Right lobe of liver (tissue), 6 donors: ENCODE measurements around the gene CRB3. TPM values are rescaled to one million over a fixed set of nuclear protein-coding genes. Genes with fewer than 3 reads are reported as not detected.

ENCODE experiments used
- ATAC-seq, 4 donors: fragments of 200-7000 bp; cut with Tn5 transposase; one replicate each; pipeline ENCODE4 v1.9.1; 2020; ENCODE audit warnings: mild to moderate bottlenecking in 4 of 4, moderate library complexity in 4 of 4
- DNase-seq, 3 donors: peaks; one replicate each; pipeline ENCODE4 v3.0.0-alpha.2; 2020
- H3K27ac ChIP-seq, 3 donors: fragments of 200-600 bp; one replicate each; pipeline ENCODE4 v1.8.0; 2022
- H3K27me3 ChIP-seq, 2 donors: fragments of 200-600 bp; one replicate each; pipeline ENCODE4 v1.8.0; 2022
- H3K36me3 ChIP-seq, 4 donors: fragments of 200-600 bp; sonication (generic) in 1 of 4; one replicate each; pipeline versions ENCODE4 v1.5.1 to v1.8.0; 2017 to 2022; ENCODE audit warnings: control low read depth in 1 of 4
- H3K4me1 ChIP-seq, 4 donors: fragments of 200-600 bp; sonication (generic) in 1 of 4; one replicate each; pipeline versions ENCODE4 v1.5.1 to v1.8.0; 2017 to 2022; ENCODE audit warnings: control low read depth in 1 of 4
- H3K4me3 ChIP-seq, 3 donors: fragments of 200-600 bp; one replicate each; pipeline ENCODE4 v1.8.0; 2022
- H3K9me3 ChIP-seq, 4 donors: fragments of 200-600 bp; sonication (generic) in 1 of 4; one replicate each; pipeline versions ENCODE4 v1.5.1 to v1.8.0; 2017 to 2022; ENCODE audit warnings: control low read depth in 1 of 4
- POLR2A ChIP-seq: fragments of 450-650 bp; IDR thresholded peaks from one replicate; pipeline ENCODE4 v1.6.1; 2017; ENCODE audit warnings: antibody characterized with exemption, mild to moderate bottlenecking
- WGBS: methylation state at CpG from one replicate; pipeline ENCODE4 v1.1.6; 2018; ENCODE audit warnings: low coverage, low lambda C conversion rate; ENCODE audit not compliant: insufficient coverage; ENCODE audit errors: missing lambda C conversion rate; 5-methylcytosine and 5-hydroxymethylcytosine counted together
- intact Hi-C, 2 donors: fragments of 100-400 bp; cut with DNase I; formaldehyde crosslinking; loops; one replicate each; pipeline versions ENCODE4 v1.11.2 to v1.14.1; 2022
- total RNA-seq, 6 experiments: library from RNA; depleted of rRNA in 2 of 6; stranded (reverse); fragments of >200 nt in 2 of 6; fragmentation: NEBNext Ultra II Directional in 3 of 6; extraction: Animal tissue kit (Norgen Biotek cat#: 25700) in 3 of 6; gene quantifications; one replicate each; pipeline versions ENCODE4 v1.1.0 to v1.2.4, GENCODE V29; 2016 to 2023
- TF ChIP-seq, protein P1 (sequence below), 4 donors: fragments of 200-600 bp in 3 of 4; fragments of 450-650 bp in 1 of 4; IDR thresholded peaks; one replicate each; pipeline versions ENCODE4 v1.5.1 to v1.8.0; 2016 to 2022; ENCODE audit warnings: antibody characterized with exemption in 4 of 4, mild to moderate bottlenecking in 2 of 4
- donor health status: DM: no; HTN: yes; CAD: no.
- donor health status: DM: no; HTN: no; CAD: no.
- donor health status: DM: no; HTN: no; CAD: no.
- donor health status: DM: no; HTN: yes; CAD: no.
- donor health status: DM: no; HTN: yes; CAD: no.

CRB3 gene
- total RNA-seq, 6 experiments from 2014 or later, result 20.6 to 56.1 (median 23.0) TPM

DNA sequence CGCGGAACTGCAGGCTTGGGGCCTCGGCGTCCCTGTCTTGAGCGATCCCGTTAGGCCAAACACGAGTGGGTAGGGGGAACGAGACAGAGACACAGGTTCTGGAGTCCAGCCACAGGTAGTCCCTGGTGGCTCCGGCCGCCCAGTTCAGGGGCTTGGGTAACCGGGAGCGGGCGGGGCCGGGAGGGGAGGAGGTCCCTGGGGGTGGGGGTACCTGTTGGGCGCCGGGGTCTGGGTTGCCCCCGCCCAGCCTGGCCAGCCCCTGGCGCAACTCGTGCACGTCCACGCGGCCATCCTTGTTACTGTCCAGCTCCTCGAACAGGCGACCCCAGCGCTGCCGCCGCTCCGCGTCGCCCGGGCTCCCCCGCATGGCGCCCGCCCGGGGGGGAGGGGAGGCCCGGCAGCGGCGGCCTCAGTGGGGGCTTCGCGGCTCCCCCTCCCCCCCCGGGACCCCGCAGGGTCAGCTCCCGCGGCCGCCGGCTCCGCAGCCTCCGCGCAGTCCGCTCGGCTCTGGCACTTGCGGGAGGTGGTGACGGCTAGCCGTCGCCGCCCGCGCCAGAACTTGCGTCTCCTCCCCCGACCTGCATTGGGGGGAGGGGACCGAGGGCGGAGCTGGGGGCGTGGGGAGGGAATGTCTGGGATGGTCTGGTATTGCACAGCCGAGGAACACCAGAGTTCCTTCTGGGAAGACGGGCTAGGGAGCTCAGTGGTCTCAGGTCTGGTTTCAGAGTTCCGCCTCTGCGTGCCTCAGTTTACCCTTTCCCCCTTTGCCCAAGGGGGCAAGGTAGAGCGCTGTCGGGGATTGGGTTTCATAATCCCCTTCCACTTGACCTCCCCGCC is 4.6 kb upstream of the CRB3 start, which contains the start of gene SLC25A23:
Gene SLC25A23 (minus strand): TSS at position 531 of the 837 bp plus-strand sequence. CDS start 164 bp downstream, at position 367.
- Histone ChIP-seq H3K4me1 (peaks cover 0 to 7% (median 0%) of the 10 kb centered on the region in 4 donors), H3K9me3 (no peaks in the 10 kb centered on the region), H3K4me3 (peak within 1 kb of the TSS; percentile 66 to 83 (median 74)), H3K27me3 (no peaks in the 10 kb centered on the region), H3K27ac (peak within 1 kb of the TSS; percentile 69 to 91 (median 87)), H3K36me3 (no peaks in the 10 kb centered on the region)
- no peak for TF ChIP-seq POLR2A
- TF ChIP-seq, protein P1, sequence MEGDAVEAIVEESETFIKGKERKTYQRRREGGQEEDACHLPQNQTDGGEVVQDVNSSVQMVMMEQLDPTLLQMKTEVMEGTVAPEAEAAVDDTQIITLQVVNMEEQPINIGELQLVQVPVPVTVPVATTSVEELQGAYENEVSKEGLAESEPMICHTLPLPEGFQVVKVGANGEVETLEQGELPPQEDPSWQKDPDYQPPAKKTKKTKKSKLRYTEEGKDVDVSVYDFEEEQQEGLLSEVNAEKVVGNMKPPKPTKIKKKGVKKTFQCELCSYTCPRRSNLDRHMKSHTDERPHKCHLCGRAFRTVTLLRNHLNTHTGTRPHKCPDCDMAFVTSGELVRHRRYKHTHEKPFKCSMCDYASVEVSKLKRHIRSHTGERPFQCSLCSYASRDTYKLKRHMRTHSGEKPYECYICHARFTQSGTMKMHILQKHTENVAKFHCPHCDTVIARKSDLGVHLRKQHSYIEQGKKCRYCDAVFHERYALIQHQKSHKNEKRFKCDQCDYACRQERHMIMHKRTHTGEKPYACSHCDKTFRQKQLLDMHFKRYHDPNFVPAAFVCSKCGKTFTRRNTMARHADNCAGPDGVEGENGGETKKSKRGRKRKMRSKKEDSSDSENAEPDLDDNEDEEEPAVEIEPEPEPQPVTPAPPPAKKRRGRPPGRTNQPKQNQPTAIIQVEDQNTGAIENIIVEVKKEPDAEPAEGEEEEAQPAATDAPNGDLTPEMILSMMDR (IDR thresholded peaks at IDR 0.05), result no peak
- WGBS, result 0% methylated on average over 11 of the region's 70 CpGs
- ATAC-seq (peak; percentile 63 to 70 (median 66)), DNase-seq (peak; percentile 73 to 83 (median 83))
- intact Hi-C loops, result no loop called here

DNA sequence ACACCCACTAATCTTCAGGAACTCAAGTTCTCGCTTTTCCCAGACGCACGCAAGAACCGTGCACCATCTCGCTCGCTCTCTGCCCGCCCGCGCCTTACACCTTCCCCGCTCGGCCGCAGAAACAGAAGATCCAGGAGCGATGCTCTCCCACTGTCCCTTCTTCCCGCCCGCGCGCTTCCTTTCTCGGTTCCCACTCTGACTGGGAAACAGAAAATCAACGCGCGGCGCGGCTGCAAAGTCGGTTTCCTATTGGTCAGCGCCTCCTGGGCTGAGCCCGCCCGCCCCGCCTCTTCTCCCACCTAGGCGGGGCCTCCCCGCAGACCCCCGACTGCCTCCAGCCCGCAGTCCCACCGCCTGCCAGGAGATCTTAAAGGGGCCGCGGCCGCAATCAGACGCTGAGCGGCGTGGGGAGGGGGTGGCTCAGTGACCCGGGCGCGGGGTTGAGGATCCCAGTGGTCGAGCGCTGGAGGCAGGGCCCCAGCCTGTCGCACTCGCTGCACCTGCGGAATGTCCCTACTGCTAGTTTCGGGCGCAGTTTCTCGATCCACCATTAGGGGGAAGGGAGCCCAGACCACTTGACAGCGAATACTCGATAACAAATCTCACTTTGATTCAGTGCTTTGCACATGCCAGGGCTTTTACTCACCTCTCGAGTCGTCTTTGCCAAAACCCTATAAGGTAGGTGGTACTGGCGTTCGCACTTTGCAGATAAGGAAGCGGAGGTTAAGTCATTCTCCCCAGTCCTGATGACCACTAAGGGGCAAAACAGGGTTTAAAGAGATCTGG is 3.8 kb upstream of the CRB3 start:
- TF ChIP-seq POLR2A, result peak; percentile 43
- TF ChIP-seq, protein P1 (IDR thresholded peaks at IDR 0.05), result peak; percentile 29 to 74 (median 55)
- Histone ChIP-seq H3K27ac (peak overlapping the region; percentile 69 to 91 (median 87)), H3K27me3 (no peaks in the 10 kb centered on the region), H3K4me3 (peak overlapping the region; percentile 66 to 83 (median 74)), H3K36me3 (no peaks in the 10 kb centered on the region), H3K4me1 (peaks cover 0 to 7% (median 0%) of the 10 kb centered on the region in 4 donors), H3K9me3 (no peaks in the 10 kb centered on the region)
- peak; percentile 84 to 87 (median 86) for ATAC-seq
- DNase-seq, result peak; percentile 95 to 98 (median 97)
- 0% methylated on average over 23 of the region's 57 CpGs for WGBS
- intact Hi-C loops, result no loop called here

DNA sequence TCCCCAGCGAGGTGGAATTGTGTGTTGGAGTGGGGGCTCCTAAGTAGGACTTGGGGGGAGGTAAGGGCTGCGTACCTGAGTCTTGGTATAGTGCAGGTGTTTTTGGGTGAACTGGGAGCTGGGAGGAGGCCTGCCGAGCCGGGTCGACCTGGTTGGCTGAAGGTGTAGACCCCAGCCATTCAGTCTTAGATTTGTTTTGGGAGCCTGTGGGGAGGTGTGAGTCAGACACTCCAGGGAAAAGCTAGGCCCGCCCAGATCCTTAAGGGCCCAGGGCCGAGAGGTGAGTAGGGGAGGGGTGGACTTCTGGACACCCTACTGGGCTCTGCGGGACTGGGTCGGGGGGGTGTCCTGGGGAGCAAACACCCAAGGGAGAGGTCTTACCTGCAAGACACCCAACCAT is 935 bp downstream of the CRB3 start:
- intact Hi-C loops, result no loop called here
- Histone ChIP-seq H3K36me3 (peaks cover 0 to 7% (median 0%) of the 10 kb centered on the region in 4 donors), H3K4me1 (no peaks in the 10 kb centered on the region), H3K4me3 (peak overlapping the region; percentile 56 to 83 (median 67)), H3K27ac (peak overlapping the region in 1 of 3 donors; percentile 73), H3K9me3 (no peaks in the 10 kb centered on the region), H3K27me3 (no peaks in the 10 kb centered on the region)
- ATAC-seq (no peak), DNase-seq (no peak)
- 29% methylated on average over 2 of the region's 9 CpGs for WGBS
- TF ChIP-seq, protein P1 (IDR thresholded peaks at IDR 0.05), result no peak
- TF ChIP-seq POLR2A, result no peak

DNA sequence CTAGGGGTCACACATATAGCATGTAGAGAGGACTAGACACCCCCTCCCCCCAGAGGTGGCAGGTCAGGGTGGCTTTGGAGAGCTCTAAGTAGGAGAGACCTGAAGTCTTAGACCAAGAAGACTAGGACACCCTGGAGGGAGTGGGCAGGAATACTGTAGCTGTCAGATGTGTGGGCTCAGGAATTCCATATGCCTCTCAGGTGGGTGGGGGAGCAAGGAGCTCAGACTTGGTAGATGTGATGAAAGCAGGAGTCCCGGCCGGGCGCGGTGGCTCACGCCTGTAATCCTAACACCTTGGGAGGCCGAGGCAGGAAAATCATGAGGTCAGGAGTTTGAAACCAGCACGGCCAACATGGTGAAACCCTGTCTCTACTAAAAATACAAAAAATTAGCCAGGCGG is 1.6 kb downstream of the CRB3 start:
- 93% methylated on average over 6 of the region's 8 CpGs for WGBS
- no peaks in the 10 kb centered on the region for H3K9me3 ChIP-seq
- H3K27me3 ChIP-seq, result no peaks in the 10 kb centered on the region
- peaks cover 0 to 7% (median 0%) of the 10 kb centered on the region in 4 donors for H3K36me3 ChIP-seq
- intact Hi-C loops, result no loop called here
- H3K27ac ChIP-seq, result no peak overlapping the region
- no peak for TF ChIP-seq POLR2A
- TF ChIP-seq, protein P1 (IDR thresholded peaks at IDR 0.05), result no peak
- ATAC-seq, result no peak
- no peak for DNase-seq
- no peaks in the 10 kb centered on the region for H3K4me1 ChIP-seq
- no peak overlapping the region for H3K4me3 ChIP-seq
